Measurements from ENCODE around the gene FGGY.

FGGY gene

DNA sequence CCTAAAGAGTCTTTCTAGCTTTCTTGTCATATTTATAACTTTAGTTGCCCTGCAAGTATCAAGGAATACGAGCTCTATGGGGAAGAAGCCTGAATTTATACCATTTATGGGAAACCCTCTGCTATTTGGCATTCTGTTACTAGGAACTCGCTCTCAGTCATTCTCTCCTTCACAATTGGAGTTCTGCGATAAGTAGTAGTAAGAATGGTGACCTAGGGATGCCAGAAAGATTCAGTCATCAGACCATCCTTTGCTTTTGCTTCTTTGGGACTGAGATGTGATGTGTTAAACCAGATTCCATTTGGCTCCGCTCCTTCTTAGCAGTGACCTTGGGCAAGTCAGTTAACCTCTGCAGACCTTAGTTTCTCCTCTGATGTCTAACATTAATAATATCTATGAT is 256.5 kb downstream of the FGGY start:
- Histone ChIP-seq H3K4me2 (ENCODE audit: low read depth, low read length, poor library complexity, severe bottlenecking) (no peak overlapping the region), H3K9me3 (ENCODE audit: insufficient read depth, low read length) (no peaks in the 10 kb centered on the region), H2AFZ (ENCODE audit: low read depth, low read length, severe bottlenecking) (no peak overlapping the region)

DNA sequence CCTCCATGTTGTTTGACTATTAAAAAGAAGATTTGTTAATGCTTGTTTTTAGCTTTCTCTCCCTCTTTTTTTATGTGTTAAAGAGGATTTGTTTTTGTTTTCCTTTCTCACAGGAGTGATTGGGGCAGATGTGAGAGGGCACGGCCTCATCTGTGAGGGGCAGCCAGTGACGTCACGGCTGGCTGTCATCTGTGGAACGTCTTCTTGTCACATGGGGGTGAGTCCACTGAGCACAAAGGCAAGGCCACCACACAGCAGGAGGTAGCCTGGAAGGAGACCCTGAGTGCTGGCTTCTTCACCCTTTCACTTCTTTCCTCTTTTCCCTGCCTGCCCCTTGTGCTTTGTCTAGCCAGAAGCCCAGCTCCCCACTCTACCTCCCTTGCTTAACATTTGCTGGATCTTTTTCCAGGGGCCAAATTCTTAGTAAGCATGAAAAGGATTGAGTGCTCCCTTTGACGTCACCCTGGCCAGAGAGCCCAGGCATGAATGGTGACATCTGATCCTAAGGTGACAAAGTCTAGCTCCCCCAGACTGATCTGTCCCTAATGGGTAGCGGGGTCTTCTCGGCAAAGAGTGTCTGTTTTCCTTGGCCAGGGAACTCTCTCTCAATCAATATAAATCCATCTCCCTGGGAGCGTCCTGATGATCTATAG is 257.2 kb downstream of the FGGY start:
- TF ChIP-seq, protein P1, sequence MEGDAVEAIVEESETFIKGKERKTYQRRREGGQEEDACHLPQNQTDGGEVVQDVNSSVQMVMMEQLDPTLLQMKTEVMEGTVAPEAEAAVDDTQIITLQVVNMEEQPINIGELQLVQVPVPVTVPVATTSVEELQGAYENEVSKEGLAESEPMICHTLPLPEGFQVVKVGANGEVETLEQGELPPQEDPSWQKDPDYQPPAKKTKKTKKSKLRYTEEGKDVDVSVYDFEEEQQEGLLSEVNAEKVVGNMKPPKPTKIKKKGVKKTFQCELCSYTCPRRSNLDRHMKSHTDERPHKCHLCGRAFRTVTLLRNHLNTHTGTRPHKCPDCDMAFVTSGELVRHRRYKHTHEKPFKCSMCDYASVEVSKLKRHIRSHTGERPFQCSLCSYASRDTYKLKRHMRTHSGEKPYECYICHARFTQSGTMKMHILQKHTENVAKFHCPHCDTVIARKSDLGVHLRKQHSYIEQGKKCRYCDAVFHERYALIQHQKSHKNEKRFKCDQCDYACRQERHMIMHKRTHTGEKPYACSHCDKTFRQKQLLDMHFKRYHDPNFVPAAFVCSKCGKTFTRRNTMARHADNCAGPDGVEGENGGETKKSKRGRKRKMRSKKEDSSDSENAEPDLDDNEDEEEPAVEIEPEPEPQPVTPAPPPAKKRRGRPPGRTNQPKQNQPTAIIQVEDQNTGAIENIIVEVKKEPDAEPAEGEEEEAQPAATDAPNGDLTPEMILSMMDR (IDR thresholded peaks at IDR 0.05; ENCODE audit: insufficient read depth, low read length, poor library complexity, severe bottlenecking), result no peak
- no peak for TF ChIP-seq EZH2phosphoT487 (conservative IDR thresholded peaks at IDR 0.05; ENCODE audit: low read length)
- no peaks in the 10 kb centered on the region for H3K36me3 ChIP-seq (ENCODE audit: low read length)
- no peaks in the 10 kb centered on the region for H4K20me1 ChIP-seq (ENCODE audit: low read depth, low read length)
- H3K9me3 ChIP-seq (ENCODE audit: insufficient read depth, low read length), result no peaks in the 10 kb centered on the region
- H3K4me2 ChIP-seq (ENCODE audit: low read depth, low read length, poor library complexity, severe bottlenecking), result no peak overlapping the region
- H3K9me2 ChIP-seq (replicated peaks; ENCODE audit: insufficient read depth, low read length), result no peaks in the 10 kb centered on the region
- H3K9ac ChIP-seq (ENCODE audit: low read length), result no peak overlapping the region
- H2AFZ ChIP-seq (ENCODE audit: low read depth, low read length, severe bottlenecking), result no peak overlapping the region
- no peak overlapping the region for H3K27ac ChIP-seq (ENCODE audit: low read depth, low read length)
- no peaks in the 10 kb centered on the region for H3F3A ChIP-seq (ENCODE audit: insufficient read depth)
- H3K27me3 ChIP-seq (ENCODE audit: low read length), result no peaks in the 10 kb centered on the region
- no peaks in the 10 kb centered on the region for H3K79me2 ChIP-seq (ENCODE audit: insufficient read depth, low read length)
- no peak overlapping the region for H3K4me3 ChIP-seq (ENCODE audit: insufficient read depth, low read length, poor library complexity, severe bottlenecking)

More for the DNA sequence above, 256.5 kb downstream of the FGGY start:
- no peaks in the 10 kb centered on the region for H3F3A ChIP-seq (ENCODE audit: insufficient read depth)
- no peaks in the 10 kb centered on the region for H3K79me2 ChIP-seq (ENCODE audit: insufficient read depth, low read length)
- H3K9ac ChIP-seq (ENCODE audit: low read length), result no peak overlapping the region
- no peaks in the 10 kb centered on the region for H3K27me3 ChIP-seq (ENCODE audit: low read length)
- H3K27ac ChIP-seq (ENCODE audit: low read depth, low read length), result no peak overlapping the region
- H3K4me3 ChIP-seq (ENCODE audit: insufficient read depth, low read length, poor library complexity, severe bottlenecking), result no peak overlapping the region
- no peaks in the 10 kb centered on the region for H3K9me2 ChIP-seq (replicated peaks; ENCODE audit: insufficient read depth, low read length)
- no peaks in the 10 kb centered on the region for H3K36me3 ChIP-seq (ENCODE audit: low read length)
- TF ChIP-seq, protein P1 (IDR thresholded peaks at IDR 0.05; ENCODE audit: insufficient read depth, low read length, poor library complexity, severe bottlenecking), result no peak
- TF ChIP-seq EZH2phosphoT487 (conservative IDR thresholded peaks at IDR 0.05; ENCODE audit: low read length), result no peak
- no peaks in the 10 kb centered on the region for H4K20me1 ChIP-seq (ENCODE audit: low read depth, low read length)

DNA sequence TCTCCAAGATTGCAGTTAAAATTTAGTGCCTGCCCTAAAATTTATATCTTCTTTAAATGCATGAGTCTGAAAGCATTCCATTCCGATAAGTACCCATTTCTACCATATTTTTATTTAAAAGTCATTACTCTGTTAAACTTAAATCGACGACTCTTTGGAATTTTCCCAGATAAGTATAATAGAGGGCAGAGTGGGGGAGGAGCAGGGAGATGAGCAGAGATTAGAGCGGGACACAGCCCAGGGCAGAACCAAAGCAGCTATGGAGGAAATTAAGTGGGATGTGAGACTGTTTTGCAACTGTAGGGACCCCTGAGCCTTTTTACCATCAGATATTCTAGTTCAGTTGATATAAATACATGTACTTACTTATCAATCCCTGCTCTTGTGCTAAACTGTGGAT is 257.9 kb downstream of the FGGY start:
- Histone ChIP-seq H4K20me1 (ENCODE audit: low read depth, low read length) (no peaks in the 10 kb centered on the region), H3K79me2 (ENCODE audit: insufficient read depth, low read length) (no peaks in the 10 kb centered on the region), H3K4me3 (ENCODE audit: insufficient read depth, low read length, poor library complexity, severe bottlenecking) (no peak overlapping the region), H3K4me2 (ENCODE audit: low read depth, low read length, poor library complexity, severe bottlenecking) (no peak overlapping the region), H3K27me3 (ENCODE audit: low read length) (no peaks in the 10 kb centered on the region), H3K9me2 (replicated peaks; ENCODE audit: insufficient read depth, low read length) (no peaks in the 10 kb centered on the region), H3K9ac (ENCODE audit: low read length) (no peak overlapping the region), H3K36me3 (ENCODE audit: low read length) (no peaks in the 10 kb centered on the region), H3K9me3 (ENCODE audit: insufficient read depth, low read length) (no peaks in the 10 kb centered on the region), H3F3A (ENCODE audit: insufficient read depth) (no peaks in the 10 kb centered on the region), H3K27ac (ENCODE audit: low read depth, low read length) (no peak overlapping the region), H2AFZ (ENCODE audit: low read depth, low read length, severe bottlenecking) (no peak overlapping the region)
- TF ChIP-seq EZH2phosphoT487 (conservative IDR thresholded peaks at IDR 0.05; ENCODE audit: low read length), result no peak
- TF ChIP-seq, protein P1 (IDR thresholded peaks at IDR 0.05; ENCODE audit: insufficient read depth, low read length, poor library complexity, severe bottlenecking), result no peak
